K562 (cell line): ENCODE results near the gene CACNA1I. TPM values are rescaled to one million over a fixed set of nuclear protein-coding genes. Genes with fewer than 3 reads are reported as not detected.

Source experiments
- ATAC-seq: fragments of 200-7000 bp; cut with Tn5 transposase; 3 replicates; pipeline ENCODE4 v1.9.1; 2020; ENCODE audit warnings: moderate library complexity
- BruUV-seq: library from RNA; stranded (reverse); fragments of 400-500 nt; replicated peaks from 2 replicates; lab custom pipeline; 2021; lab: Mats Ljungman, UMichigan
- CTCF ChIA-PET: fragments of 300-600 bp; formaldehyde crosslinking; extraction: SDS; loops from one replicate; lab custom pipeline; 2021; ENCODE audit warnings: low intra/inter-chr PET ratio; lab: Yijun Ruan, JAX
- POLR2A ChIA-PET: fragments of 300-600, 350-650 bp; sonication (Branson Sonifier 250); formaldehyde crosslinking; extraction: SDS; loops from one replicate; lab custom pipeline; 2021; ENCODE audit warnings: antibody characterized with exemption, inconsistent platforms; lab: Yijun Ruan, JAX
- DNase-seq, 4 experiments: peaks; one replicate each; pipeline versions ENCODE4 v3.0.0 to v3.0.0-alpha.2; 2011 to 2018; ENCODE audit warnings: low spot score in 3 of 4, mixed read lengths in 3 of 4; ENCODE audit errors: extremely low read depth in 1 of 4
- FAIRE-seq: peaks from 2 replicates; lab custom pipeline; 2011; peaks lifted over from hg19 to GRCh38; lab: Jason Lieb, UNC
- H2AFZ ChIP-seq: 2 replicates; pipeline ENCODE4 v1.6.0; 2011; ENCODE audit warnings: low read depth, low read length, control low read depth, inconsistent platforms
- H3K27ac ChIP-seq: fragments of 200-600 bp; 3 replicates; pipeline ENCODE4 v1.8.0; 2011; ENCODE audit warnings: low read depth, mild to moderate bottlenecking, control low read depth, inconsistent platforms, low read length, moderate library complexity, mixed read lengths; ENCODE audit errors: extremely low read depth
- H3K27me3 ChIP-seq, 2 experiments: fragments of 300-600 bp in 1 of 2; 2 replicates in 1 of 2; 3 replicates in 1 of 2; pipeline versions ENCODE4 v1.6.0 to v1.8.0; 2011; ENCODE audit warnings: inconsistent platforms in 2 of 2, low read length in 2 of 2, mild to moderate bottlenecking in 1 of 2, mixed read lengths in 1 of 2, moderate library complexity in 1 of 2; ENCODE audit not compliant: control insufficient read depth in 2 of 2, insufficient read depth in 2 of 2
- H3K36me3 ChIP-seq: fragments of 300-600 bp; 3 replicates; pipeline ENCODE4 v1.8.0; 2011; ENCODE audit warnings: mild to moderate bottlenecking, low read length, inconsistent platforms; ENCODE audit not compliant: control insufficient read depth, insufficient read depth
- H3K4me1 ChIP-seq, 2 experiments: fragments of 200-600 bp in 1 of 2; replicated peaks in 1 of 2; 2 replicates in 1 of 2; 3 replicates in 1 of 2; pipeline versions ENCODE4 v1.5.1 to v1.8.0; 2011; ENCODE audit warnings: inconsistent platforms in 2 of 2, low read length in 2 of 2, mild to moderate bottlenecking in 1 of 2, mixed read lengths in 1 of 2, moderate library complexity in 1 of 2; ENCODE audit not compliant: control insufficient read depth in 2 of 2, insufficient read depth in 2 of 2
- H3K4me2 ChIP-seq: 2 replicates; pipeline ENCODE4 v1.6.1; 2011; ENCODE audit warnings: low read length, control low read depth, inconsistent platforms, mixed read lengths; ENCODE audit not compliant: insufficient read depth
- H3K4me3 ChIP-seq: fragments of 200-600 bp; sonication (generic), shearing (Covaris generic); 2 replicates; pipeline ENCODE4 v1.5.1; 2016; ENCODE audit warnings: control low read depth, inconsistent platforms
- H3K79me2 ChIP-seq: fragments of 200-600 bp; 3 replicates; pipeline ENCODE4 v1.8.0; 2011; ENCODE audit warnings: low read length, inconsistent platforms; ENCODE audit not compliant: control insufficient read depth, insufficient read depth
- H3K9ac ChIP-seq, 2 experiments: 2 replicates each; pipeline versions ENCODE4 v1.6.0 to v1.6.1; 2011; ENCODE audit warnings: low read depth in 2 of 2, low read length in 2 of 2, control low read depth in 1 of 2, inconsistent platforms in 1 of 2, mild to moderate bottlenecking in 1 of 2, mixed read lengths in 1 of 2; ENCODE audit not compliant: insufficient read depth in 1 of 2
- H3K9me1 ChIP-seq: one replicate; pipeline ENCODE4 v1.6.0; 2011; ENCODE audit warnings: inconsistent platforms, mild to moderate bottlenecking, low read length, moderate library complexity; ENCODE audit not compliant: control insufficient read depth, insufficient read depth
- H3K9me3 ChIP-seq: replicated peaks from 2 replicates; pipeline ENCODE4 v1.5.1; 2011; ENCODE audit warnings: low read depth, low read length, inconsistent platforms; ENCODE audit not compliant: control insufficient read depth, insufficient read depth
- H4K20me1 ChIP-seq: replicated peaks from 2 replicates; pipeline ENCODE4 v1.6.1; 2011; ENCODE audit warnings: low read length, inconsistent platforms, mixed read lengths; ENCODE audit not compliant: control insufficient read depth, insufficient read depth
- ARID2 ChIP-seq: fragments of 450-650 bp; IDR thresholded peaks from 2 replicates; pipeline ENCODE4 v1.6.1; 2017; ENCODE audit warnings: antibody characterized with exemption, mild to moderate bottlenecking
- BCOR ChIP-seq: fragments of 450-650 bp; IDR thresholded peaks from 2 replicates; pipeline ENCODE4 v1.6.1; 2016
- CC2D1A ChIP-seq: fragments of 450-650 bp; IDR thresholded peaks from 2 replicates; pipeline ENCODE4 v1.6.1; 2017; ENCODE audit warnings: mild to moderate bottlenecking
- CXXC5 ChIP-seq: fragments of 250-450 bp; sonication (Bioruptor Pico); IDR thresholded peaks from 2 replicates; pipeline ENCODE4 v1.8.0; 2022; ENCODE audit warnings: inconsistent platforms, mild to moderate bottlenecking, moderate library complexity
- E2F4 ChIP-seq: sonication (generic); formaldehyde crosslinking; IDR thresholded peaks from 2 replicates; pipeline ENCODE4 v1.8.0; 2022; ENCODE audit warnings: mild to moderate bottlenecking, low read depth, missing genetic modification reagents
- EGR1 ChIP-seq: fragments of 450-650 bp; conservative IDR thresholded peaks from 2 replicates; pipeline ENCODE4 v1.6.1; 2017; ENCODE audit warnings: mild to moderate bottlenecking
- KAT7 ChIP-seq: sonication (generic); formaldehyde crosslinking; IDR thresholded peaks from 2 replicates; pipeline ENCODE4 v1.8.0; 2022; ENCODE audit warnings: missing genetic modification reagents, mild to moderate bottlenecking, borderline replicate concordance
- MCM3 ChIP-seq: fragments of 450-650 bp; IDR thresholded peaks from 2 replicates; pipeline ENCODE4 v1.6.1; 2016
- MNT ChIP-seq, 2 experiments: fragments of 450-650 bp; conservative IDR thresholded peaks; 2 replicates each; pipeline ENCODE4 v1.6.1; 2017; ENCODE audit warnings: mild to moderate bottlenecking in 2 of 2, moderate library complexity in 2 of 2
- NFE2L1 ChIP-seq: fragments of 450-650 bp; IDR thresholded peaks from 2 replicates; pipeline ENCODE4 v1.6.1; 2016; ENCODE audit warnings: missing genetic modification characterization, low read depth, mild to moderate bottlenecking, missing compliant biosample characterization, moderate library complexity, borderline replicate concordance
- NR2C2 ChIP-seq, 2 experiments: fragments of 200-800 bp in 1 of 2; sonication (Bioruptor generic) in 1 of 2; sonication (generic) in 1 of 2; formaldehyde crosslinking in 1 of 2; IDR thresholded peaks; 2 replicates each; pipeline versions ENCODE4 v1.6.1 to v1.8.0; 2016 to 2022; ENCODE audit warnings: mild to moderate bottlenecking in 1 of 2, missing compliant biosample characterization in 1 of 2, missing genetic modification characterization in 1 of 2, missing genetic modification reagents in 1 of 2
- RBM22 ChIP-seq: fragments of 200-400 bp; formaldehyde crosslinking; IDR thresholded peaks from 2 replicates; pipeline ENCODE4 v1.6.1; 2018; ENCODE audit warnings: low read length, low read depth; ENCODE audit not compliant: poor library complexity, severe bottlenecking
- SMARCA5 ChIP-seq: fragments of 450-650 bp; IDR thresholded peaks from 2 replicates; pipeline ENCODE4 v1.6.1; 2016
- UBTF ChIP-seq, 2 experiments: IDR thresholded peaks; 2 replicates each; pipeline ENCODE4 v1.6.1; 2012; ENCODE audit warnings: improper control_type of control experiment in 2 of 2, low read depth in 2 of 2, low read length in 2 of 2, borderline replicate concordance in 1 of 2
- ZKSCAN1 ChIP-seq: fragments of 150-350 bp; IDR thresholded peaks from 2 replicates; pipeline ENCODE4 v1.6.1; 2016; ENCODE audit warnings: low read depth, low read length
- ZNF143 ChIP-seq: sonication (generic); formaldehyde crosslinking; IDR thresholded peaks from 2 replicates; pipeline ENCODE4 v1.9.0; 2022; ENCODE audit warnings: mild to moderate bottlenecking, missing genetic modification reagents
- WGBS: fragments of 100-300 bp; shearing (Covaris generic); methylation state at CpG from one replicate; pipeline ENCODE4 v1.1.6; 2016; ENCODE audit warnings: low coverage, mixed read lengths; ENCODE audit not compliant: insufficient coverage; ENCODE audit errors: missing lambda C conversion rate; 5-methylcytosine and 5-hydroxymethylcytosine counted together
- in situ Hi-C: fragments of 300-500 bp; cut with MboI; formaldehyde crosslinking; loops from 4 replicates; pipeline ENCODE4 v1.15.0; 2018; ENCODE audit warnings: inconsistent platforms, mixed read lengths
- intact Hi-C: fragments of 100-400 bp; cut with micrococcal nuclease; formaldehyde crosslinking; loops from 2 replicates; pipeline ENCODE4 v1.14.2; 2022
- polyA plus RNA-seq, 8 experiments: library from polyadenylated mRNA; depleted of rRNA in 4 of 8; stranded (reverse) in 5 of 8; unstranded in 3 of 8; fragments of >200 nt; fragmentation: Nextera tagmentation in 2 of 8; fragmentation: Illumina TruSeq in 1 of 8; extraction: Ambion mirVana in 2 of 8; extraction: Trizol in 1 of 8; gene quantifications; 2 replicates each; pipeline versions ENCODE4 v1.2.1 to v1.2.3, GENCODE V29; 2011 to 2014; ENCODE audit warnings: inconsistent platforms in 1 of 8, missing spikeins in 1 of 8
- total RNA-seq, 7 experiments: library from RNA; depleted of rRNA in 6 of 7; stranded (reverse); fragments of >200 nt in 6 of 7; fragmentation: Illumina TruSeq in 2 of 7; extraction: Trizol in 2 of 7; gene quantifications; 2 replicates each; pipeline versions ENCODE4 v1.2.1 to v1.2.3, GENCODE V29; 2011 to 2021; ENCODE audit warnings: low replicate concordance in 1 of 7

CACNA1I gene
- total and polyA plus RNA-seq, 9 of the 15 experiments (the other 6 are each of a cell fraction or from before 2014, with no cell fraction given) = 0.01 to 0.79 (median 0.32) TPM; not detected in 1

- no peak for TF ChIP-seq MNT (conservative IDR thresholded peaks at IDR 0.05)
Measured at GRCh38 chr22:39680486-39680885, 109.9 kb downstream of the CACNA1I start (continued).

- DNase-seq = no peak
- Histone ChIP-seq H3K9me3 (no peaks in the 10 kb centered on the region), H2AFZ (no peak overlapping the region), H3K4me3 (no peak overlapping the region), H3K9ac (no peak overlapping the region), H3K4me1 (peaks cover 0 to 27% of the 10 kb centered on the region in 2 experiments; a peak in 2 of 5 replicates), H3K4me2 (no peak overlapping the region), H3K36me3 (no peaks in the 10 kb centered on the region), H3K9me1 (no peaks in the 10 kb centered on the region), H3K79me2 (no peaks in the 10 kb centered on the region), H3K27ac (no peak overlapping the region), H3K27me3 (no peaks in the 10 kb centered on the region), H4K20me1 (no peaks in the 10 kb centered on the region)
- FAIRE-seq = no peak
- in situ Hi-C loops (no loop called here), intact Hi-C loops (no loop called here)
- ChIA-PET POLR2A (no interaction called here), CTCF (no interaction called here)
- 53% methylated on average over 17 of the region's 18 CpGs for WGBS
- BruUV-seq = no TSS peak
- ATAC-seq = no peak
- TF ChIP-seq ZNF143 (CRISPR knock-in tag) (no peak), CC2D1A (no peak), SMARCA5 (peak; percentile 49; the same call in 1 of the 2 replicates), BCOR (peak; percentile 77), MCM3 (no peak), NFE2L1 (no peak), CXXC5 (CRISPR knock-in tag) (no peak), E2F4 (CRISPR knock-in tag) (no peak), RBM22 (no peak), NR2C2 (CRISPR knock-in tag; IDR thresholded peaks at IDR 0.05) (no peak), NR2C2 (tag; IDR thresholded peaks at IDR 0.05) (no peak), UBTF (IDR thresholded peaks at IDR 0.05; ENCODE audit: borderline replicate concordance in 1 of 2, low read depth in 2 of 2, low read length in 2 of 2) (no peak), ZKSCAN1 (peak; percentile 97), ARID2 (no peak), KAT7 (no peak), EGR1 (0 out of 2 replicates have a peak, but pooled peaks have one; percentile 15)
Measured at GRCh38 chr22:39681038-39681861, 110.7 kb downstream of the CACNA1I start.
